ENCODE measurements around the gene CCDC91. TPM values are rescaled to one million over a fixed set of nuclear protein-coding genes. Genes with fewer than 3 reads are reported as not detected.

CCDC91 gene
- total and polyA plus RNA-seq, 9 of the 15 experiments (the other 6 are each of a cell fraction or from before 2014, with no cell fraction given) = 10.1 to 31.1 (median 26.3) TPM

DNA sequence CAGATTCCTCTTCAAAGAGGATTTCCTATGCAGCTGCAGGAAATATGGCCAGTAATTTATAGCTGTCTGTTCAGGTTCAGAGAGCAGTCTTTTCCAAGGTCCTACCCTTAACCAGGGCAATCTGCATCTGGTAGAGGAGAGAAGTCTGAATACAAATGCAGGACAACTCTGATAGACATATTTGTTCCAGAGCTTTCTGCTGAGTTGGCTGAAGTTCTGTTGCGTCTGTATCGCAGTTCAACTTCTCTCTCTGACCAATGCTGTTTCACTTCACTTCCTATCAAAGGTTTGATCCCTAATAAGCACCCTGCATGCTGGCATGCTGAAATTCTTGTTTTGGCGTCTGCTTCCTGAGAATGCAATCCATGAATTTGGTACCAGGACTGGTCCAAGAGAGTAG, 14.0 kb upstream of the CCDC91 start:
- no peak for FAIRE-seq
- in situ Hi-C loops (cut with MboI) = loop anchor here (10.0 kb wide), 2 partner anchors 201 to 451 kb away; partner anchors contain the start of gene PTHLH
- no TSS peak for BruUV-seq (replicated peaks)
- H3K9me1 ChIP-seq (ENCODE audit: control insufficient read depth, insufficient read depth, low read length) = no peaks in the 10 kb centered on the region
- no peaks in the 10 kb centered on the region for H3K79me2 ChIP-seq (ENCODE audit: control insufficient read depth, insufficient read depth, low read length)
- intact Hi-C loops (cut with micrococcal nuclease) = loop anchor here (10.0 kb wide), 1 partner anchor 441 kb away; no protein-coding TSS in a partner anchor
- H3K9ac ChIP-seq (ENCODE audit: insufficient read depth in 1 of 2, low read depth in 2 of 2, low read length in 2 of 2) = no peak overlapping the region
- no peak for DNase-seq (ENCODE audit: extremely low read depth in 1 of 4, low spot score in 3 of 4)
- ChIA-PET CTCF (ENCODE audit: low intra/inter-chr PET ratio) (no interaction called here), POLR2A (no interaction called here)
- no peaks in the 10 kb centered on the region for H4K20me1 ChIP-seq (replicated peaks; ENCODE audit: control insufficient read depth, insufficient read depth, low read length)
- WGBS (ENCODE audit: insufficient coverage, low coverage, missing lambda C conversion rate) = 61% methylated on average over 3 of the region's 3 CpGs
- H3K36me3 ChIP-seq (ENCODE audit: control insufficient read depth, insufficient read depth, low read length) = no peaks in the 10 kb centered on the region
- TF ChIP-seq MAFG (tag; conservative IDR thresholded peaks at IDR 0.05) = 0 out of 2 replicates have a peak, but pooled peaks have one; percentile 15
- TF ChIP-seq MAFK (IDR thresholded peaks at IDR 0.05; ENCODE audit: low read length) = 0 out of 2 replicates have a peak, but pooled peaks have one; percentile 21
- TF ChIP-seq ZNF316 (IDR thresholded peaks at IDR 0.05) = peak; percentile 39; the same call in 1 of the 2 replicates
- peak; percentile 33; the same call in 1 of the 2 replicates for TF ChIP-seq C11orf30 (IDR thresholded peaks at IDR 0.05; ENCODE audit: low read depth)
- TF ChIP-seq TAF1 (IDR thresholded peaks at IDR 0.05; ENCODE audit: control insufficient read depth, extremely low read depth, insufficient read depth, low read length, severe bottlenecking) = no peak
- H3K27me3 ChIP-seq (ENCODE audit: control insufficient read depth in 2 of 2, insufficient read depth in 2 of 2, low read length in 2 of 2) = no peaks in the 10 kb centered on the region
- no peak overlapping the region for H3K4me2 ChIP-seq (ENCODE audit: insufficient read depth, low read length)
- no peaks in the 10 kb centered on the region for H3K4me1 ChIP-seq (replicated peaks in 1 of 2; ENCODE audit: control insufficient read depth in 2 of 2, insufficient read depth in 2 of 2, low read length in 2 of 2)
- H3K4me3 ChIP-seq = no peak overlapping the region
- no peak overlapping the region for H2AFZ ChIP-seq (ENCODE audit: low read depth, low read length)
- no peak overlapping the region for H3K27ac ChIP-seq (ENCODE audit: extremely low read depth, low read depth, low read length)
- ATAC-seq = no peak
- no peaks in the 10 kb centered on the region; the same call in 1 of the 2 replicates for H3K9me3 ChIP-seq (replicated peaks; ENCODE audit: control insufficient read depth, insufficient read depth, low read depth, low read length)

DNA sequence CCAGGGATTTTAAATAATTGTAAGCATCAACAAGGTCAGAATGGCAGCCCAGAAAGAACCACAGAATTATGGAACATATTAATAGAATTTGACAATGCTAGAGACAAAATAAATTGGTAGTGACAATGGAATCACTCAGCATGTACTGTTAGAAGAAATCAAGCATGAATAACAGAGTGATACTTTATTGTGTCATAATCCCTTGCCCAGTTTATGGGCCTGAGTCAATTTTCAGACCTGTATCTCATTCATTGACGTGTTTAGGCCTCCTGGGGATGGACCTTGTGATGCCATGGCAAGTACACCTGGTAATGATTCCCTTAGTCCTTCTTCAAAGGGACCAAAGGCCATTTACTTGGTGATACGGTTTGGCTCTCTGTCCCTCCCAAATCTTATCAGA, 12.8 kb upstream of the CCDC91 start:
- 19% methylated on average over 2 of the region's 2 CpGs for WGBS (ENCODE audit: insufficient coverage, low coverage, missing lambda C conversion rate)
- intact Hi-C loops (cut with micrococcal nuclease) (loop anchor here (10.0 kb wide), 1 partner anchor 443 kb away; no protein-coding TSS in a partner anchor), in situ Hi-C loops (cut with MboI) (loop anchor here (10.0 kb wide), 2 partner anchors 203 to 453 kb away; partner anchors contain the start of gene PTHLH)
- Histone ChIP-seq H3K27ac (ENCODE audit: extremely low read depth, low read depth, low read length) (no peak overlapping the region), H3K27me3 (ENCODE audit: control insufficient read depth in 2 of 2, insufficient read depth in 2 of 2, low read length in 2 of 2) (no peaks in the 10 kb centered on the region), H3K9me1 (ENCODE audit: control insufficient read depth, insufficient read depth, low read length) (no peaks in the 10 kb centered on the region), H3K4me3 (no peak overlapping the region), H3K4me2 (ENCODE audit: insufficient read depth, low read length) (no peak overlapping the region), H2AFZ (ENCODE audit: low read depth, low read length) (no peak overlapping the region), H3K9me3 (replicated peaks; ENCODE audit: control insufficient read depth, insufficient read depth, low read depth, low read length) (no peaks in the 10 kb centered on the region; the same call in 1 of the 2 replicates), H3K9ac (ENCODE audit: insufficient read depth in 1 of 2, low read depth in 2 of 2, low read length in 2 of 2) (no peak overlapping the region), H3K36me3 (ENCODE audit: control insufficient read depth, insufficient read depth, low read length) (no peaks in the 10 kb centered on the region), H3K79me2 (ENCODE audit: control insufficient read depth, insufficient read depth, low read length) (no peaks in the 10 kb centered on the region), H4K20me1 (replicated peaks; ENCODE audit: control insufficient read depth, insufficient read depth, low read length) (no peaks in the 10 kb centered on the region), H3K4me1 (replicated peaks in 1 of 2; ENCODE audit: control insufficient read depth in 2 of 2, insufficient read depth in 2 of 2, low read length in 2 of 2) (no peaks in the 10 kb centered on the region)
- FAIRE-seq (no peak), DNase-seq (ENCODE audit: extremely low read depth in 1 of 4, low spot score in 3 of 4) (no peak), ATAC-seq (no peak)
- ChIA-PET POLR2A (interaction anchor here (0.6 to 1.6 kb wide), 2 partner anchors 13 to 1028 kb away, joined by 3 read pairs; no protein-coding TSS in a partner anchor), CTCF (ENCODE audit: low intra/inter-chr PET ratio) (no interaction called here)
- no TSS peak for BruUV-seq (replicated peaks)
- TF ChIP-seq ZNF347 (CRISPR knock-in tag; IDR thresholded peaks at IDR 0.05; ENCODE audit: low read depth) = no peak
- no peak for TF ChIP-seq HIVEP1 (CRISPR knock-in tag; IDR thresholded peaks at IDR 0.05)
- TF ChIP-seq BCL6 (CRISPR knock-in tag; IDR thresholded peaks at IDR 0.05) = no peak
- no peak for TF ChIP-seq ZNF354B (CRISPR knock-in tag; IDR thresholded peaks at IDR 0.05)
- TF ChIP-seq CBFB (CRISPR knock-in tag; IDR thresholded peaks at IDR 0.05) = no peak
- no peak for TF ChIP-seq BRD4 (IDR thresholded peaks at IDR 0.05)
- no peak for TF ChIP-seq ZNF175 (CRISPR knock-in tag; IDR thresholded peaks at IDR 0.05; ENCODE audit: low read depth)
- no peak for TF ChIP-seq SMC3 (conservative IDR thresholded peaks at IDR 0.05; ENCODE audit: insufficient read depth, low read depth, low read length)
- no peak for TF ChIP-seq SMARCA5 (IDR thresholded peaks at IDR 0.05)
- TF ChIP-seq, protein P1, sequence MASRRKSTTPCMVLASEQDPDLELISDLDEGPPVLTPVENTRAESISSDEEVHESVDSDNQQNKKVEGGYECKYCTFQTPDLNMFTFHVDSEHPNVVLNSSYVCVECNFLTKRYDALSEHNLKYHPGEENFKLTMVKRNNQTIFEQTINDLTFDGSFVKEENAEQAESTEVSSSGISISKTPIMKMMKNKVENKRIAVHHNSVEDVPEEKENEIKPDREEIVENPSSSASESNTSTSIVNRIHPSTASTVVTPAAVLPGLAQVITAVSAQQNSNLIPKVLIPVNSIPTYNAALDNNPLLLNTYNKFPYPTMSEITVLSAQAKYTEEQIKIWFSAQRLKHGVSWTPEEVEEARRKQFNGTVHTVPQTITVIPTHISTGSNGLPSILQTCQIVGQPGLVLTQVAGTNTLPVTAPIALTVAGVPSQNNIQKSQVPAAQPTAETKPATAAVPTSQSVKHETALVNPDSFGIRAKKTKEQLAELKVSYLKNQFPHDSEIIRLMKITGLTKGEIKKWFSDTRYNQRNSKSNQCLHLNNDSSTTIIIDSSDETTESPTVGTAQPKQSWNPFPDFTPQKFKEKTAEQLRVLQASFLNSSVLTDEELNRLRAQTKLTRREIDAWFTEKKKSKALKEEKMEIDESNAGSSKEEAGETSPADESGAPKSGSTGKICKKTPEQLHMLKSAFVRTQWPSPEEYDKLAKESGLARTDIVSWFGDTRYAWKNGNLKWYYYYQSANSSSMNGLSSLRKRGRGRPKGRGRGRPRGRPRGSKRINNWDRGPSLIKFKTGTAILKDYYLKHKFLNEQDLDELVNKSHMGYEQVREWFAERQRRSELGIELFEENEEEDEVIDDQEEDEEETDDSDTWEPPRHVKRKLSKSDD (conservative IDR thresholded peaks at IDR 0.05; ENCODE audit: low read length) = no peak
